CD4-positive, alpha-beta T cell (primary cell): ENCODE measurements around the gene ASB6. TPM values are rescaled to one million over a fixed set of nuclear protein-coding genes. Genes with fewer than 3 reads are reported as not detected.

Experiments used
- ATAC-seq: fragments of 200-7000 bp; cut with Tn5 transposase; one replicate; pipeline ENCODE4 v1.10.0; 2022; ENCODE audit warnings: mild to moderate bottlenecking; ENCODE audit not compliant: poor library complexity
- CTCF ChIA-PET: fragments of 350-600 bp; sonication (Branson Sonifier 250); formaldehyde crosslinking; loops from one replicate; lab custom pipeline; 2021; ENCODE audit warnings: antibody characterized with exemption, inconsistent platforms; lab: Charles Lee
- POLR2A ChIA-PET: fragments of 350-600 bp; sonication (Branson Sonifier 250); formaldehyde crosslinking; loops from one replicate; lab custom pipeline; 2021; ENCODE audit warnings: antibody characterized with exemption, inconsistent platforms; lab: Charles Lee
- DNase-seq, 14 experiments: peaks; one replicate each; pipeline ENCODE4 v3.0.0-alpha.2; 2013 to 2020; ENCODE audit warnings: mixed read lengths in 2 of 14
- H3K27ac ChIP-seq, 2 donors: one replicate each; pipeline versions ENCODE4 v1.5.1 to v1.7.0; 2013; ENCODE audit warnings: low read length in 2 of 2, low read depth in 1 of 2, mild to moderate bottlenecking in 1 of 2
- H3K27me3 ChIP-seq, 2 experiments: 1 replicate in 1 of 2; 2 replicates in 1 of 2; pipeline versions ENCODE4 v1.6.1 to v1.7.0; 2013; ENCODE audit warnings: low read length in 2 of 2, control low read depth in 1 of 2, mild to moderate bottlenecking in 1 of 2, moderate library complexity in 1 of 2; ENCODE audit not compliant: insufficient read depth in 2 of 2, control insufficient read depth in 1 of 2
- H3K36me3 ChIP-seq: one replicate; pipeline ENCODE4 v1.6.1; 2013; ENCODE audit warnings: low read length, control low read depth; ENCODE audit not compliant: insufficient read depth
- H3K4me1 ChIP-seq: one replicate; pipeline ENCODE4 v1.6.1; 2013; ENCODE audit warnings: low read length, control low read depth; ENCODE audit not compliant: insufficient read depth
- H3K4me3 ChIP-seq: one replicate; pipeline ENCODE4 v1.5.1; 2013; ENCODE audit warnings: mild to moderate bottlenecking, low read length, moderate library complexity
- H3K9me3 ChIP-seq, 2 experiments: 1 replicate in 1 of 2; 2 replicates in 1 of 2; pipeline versions ENCODE4 v1.6.1 to v1.7.0; 2013; ENCODE audit warnings: low read length in 2 of 2, mild to moderate bottlenecking in 2 of 2, control low read depth in 1 of 2, moderate library complexity in 1 of 2; ENCODE audit not compliant: control insufficient read depth in 1 of 2, insufficient read depth in 1 of 2
- H3K27ac Mint-ChIP-seq: one replicate; pipeline ENCODE4 v1.8.0; 2020; ENCODE audit warnings: mixed read lengths
- H3K27me3 Mint-ChIP-seq: one replicate; pipeline ENCODE4 v1.8.0; 2021; ENCODE audit warnings: mixed read lengths
- H3K36me3 Mint-ChIP-seq: one replicate; pipeline ENCODE4 v1.8.0; 2021; ENCODE audit warnings: low read depth, mixed read lengths
- H3K4me1 Mint-ChIP-seq: one replicate; pipeline ENCODE4 v1.8.0; 2021; ENCODE audit warnings: low read depth, mixed read lengths
- H3K4me3 Mint-ChIP-seq: one replicate; pipeline ENCODE4 v1.8.0; 2020; ENCODE audit warnings: mild to moderate bottlenecking, mixed read lengths
- H3K9me3 Mint-ChIP-seq: one replicate; pipeline ENCODE4 v1.8.0; 2020; ENCODE audit warnings: mixed read lengths
- intact Hi-C, 2 experiments: fragments of 100-400 bp; cut with DNase I in 1 of 2; cut with micrococcal nuclease in 1 of 2; formaldehyde crosslinking; loops; one replicate each; pipeline versions ENCODE4 v1.15.1 to v1.9.0; 2023 to 2025; cut with DNase I, micrococcal nuclease
- polyA plus RNA-seq, 2 donors: library from polyadenylated mRNA; unstranded; fragments of 120-200 nt; gene quantifications; one replicate each; pipeline ENCODE4 v1.2.1, GENCODE V29; 2013
- total RNA-seq, 174 experiments: library from RNA in 2 of 174; stranded (reverse) in 2 of 174; gene quantifications; one replicate each; pipeline ENCODE4 v1.2.3 and lab custom pipeline; 2021 to 2026
- TF ChIP-seq, protein P1 (sequence below): fragments of 200-600 bp; IDR thresholded peaks from one replicate; pipeline ENCODE4 v1.8.0; 2022; ENCODE audit warnings: antibody characterized with exemption, mild to moderate bottlenecking

The ASB6 gene
- 10 to 100 TPM; 28.5 to 29.3 TPM for total RNA-seq
- polyA plus RNA-seq (2013, experiment 1 of 2) = 22.5 TPM
- 24.4 TPM for polyA plus RNA-seq (2013, experiment 2 of 2)
- 35.9 to 75.5 (median 49.5) reads per million in 172 experiments for total RNA-seq (lab: John Stamatoyannopoulos, UW)

- Histone ChIP-seq H3K27me3 (no peaks in the 10 kb centered on the region), H3K27ac (peak within 1 kb of the TSS; percentile 66 to 74), H3K4me3 (peak within 1 kb of the TSS; percentile 98), H3K9me3 (peaks cover 0 to 3% of the 10 kb centered on the region in 2 experiments), H3K36me3 (peaks cover 29% of the 10 kb centered on the region), H3K4me1 (peaks cover 35% of the 10 kb centered on the region)
- H3K9me3 Mint-ChIP-seq = no peaks in the 10 kb centered on the region
- peak within 1 kb of the TSS; percentile 87 for H3K4me3 Mint-ChIP-seq
- no peaks in the 10 kb centered on the region for H3K27me3 Mint-ChIP-seq
- TF ChIP-seq, protein P1, sequence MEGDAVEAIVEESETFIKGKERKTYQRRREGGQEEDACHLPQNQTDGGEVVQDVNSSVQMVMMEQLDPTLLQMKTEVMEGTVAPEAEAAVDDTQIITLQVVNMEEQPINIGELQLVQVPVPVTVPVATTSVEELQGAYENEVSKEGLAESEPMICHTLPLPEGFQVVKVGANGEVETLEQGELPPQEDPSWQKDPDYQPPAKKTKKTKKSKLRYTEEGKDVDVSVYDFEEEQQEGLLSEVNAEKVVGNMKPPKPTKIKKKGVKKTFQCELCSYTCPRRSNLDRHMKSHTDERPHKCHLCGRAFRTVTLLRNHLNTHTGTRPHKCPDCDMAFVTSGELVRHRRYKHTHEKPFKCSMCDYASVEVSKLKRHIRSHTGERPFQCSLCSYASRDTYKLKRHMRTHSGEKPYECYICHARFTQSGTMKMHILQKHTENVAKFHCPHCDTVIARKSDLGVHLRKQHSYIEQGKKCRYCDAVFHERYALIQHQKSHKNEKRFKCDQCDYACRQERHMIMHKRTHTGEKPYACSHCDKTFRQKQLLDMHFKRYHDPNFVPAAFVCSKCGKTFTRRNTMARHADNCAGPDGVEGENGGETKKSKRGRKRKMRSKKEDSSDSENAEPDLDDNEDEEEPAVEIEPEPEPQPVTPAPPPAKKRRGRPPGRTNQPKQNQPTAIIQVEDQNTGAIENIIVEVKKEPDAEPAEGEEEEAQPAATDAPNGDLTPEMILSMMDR = peak; percentile 100
- intact Hi-C loops = loop anchor here (1.0 to 10.0 kb wide), 5 partner anchors 16 to 1707 kb away; partner anchors contain the start of genes NTMT1 (in 2 of the 2), DPM2 (in 1 of the 2), PIP5KL1 (in 1 of the 2) and TOR1B (in 1 of the 2)
- ATAC-seq (peak; percentile 71), DNase-seq (peak; percentile 78 to 94 (median 89))
- peaks cover 27% of the 10 kb centered on the region for H3K36me3 Mint-ChIP-seq
- H3K27ac Mint-ChIP-seq = peak within 1 kb of the TSS; percentile 85
- H3K4me1 Mint-ChIP-seq = peaks cover 11% of the 10 kb centered on the region
- ChIA-PET POLR2A (interaction anchor here (6.5 kb wide), 1 partner anchor 16 kb away, joined by 40 read pairs; the partner anchor contains the start of gene NTMT1), CTCF (interaction anchor here (0.7 to 1.9 kb wide), 2 partner anchors 17 to 499 kb away, joined by 3 to 15 read pairs; partner anchors contain the start of gene NTMT1)
These were observed at the start of gene ASB6 for GRCh38 chr9:129641750-129642585. ASB6 (minus strand) TSS chr9:129642151; CDS start chr9:129641999, 152 bp downstream.

GRCh38 chr9:129688285-129689043, 46.5 kb upstream of the ASB6 start:
- DNase-seq (no peak), ATAC-seq (no peak)
- no peaks in the 10 kb centered on the region for H3K4me1 ChIP-seq
- H3K9me3 ChIP-seq = no peaks in the 10 kb centered on the region
- Mint-ChIP-seq H3K4me3 (no peak overlapping the region), H3K36me3 (no peaks in the 10 kb centered on the region), H3K9me3 (no peaks in the 10 kb centered on the region), H3K27me3 (no peaks in the 10 kb centered on the region), H3K4me1 (no peaks in the 10 kb centered on the region), H3K27ac (no peak overlapping the region)
- no peak overlapping the region for H3K4me3 ChIP-seq
- no peaks in the 10 kb centered on the region for H3K36me3 ChIP-seq
- TF ChIP-seq, protein P1 = no peak
- no peaks in the 10 kb centered on the region for H3K27me3 ChIP-seq
- intact Hi-C loops = no loop called here
- ChIA-PET CTCF (no interaction called here), POLR2A (no interaction called here)
- H3K27ac ChIP-seq = no peak overlapping the region

DNA sequence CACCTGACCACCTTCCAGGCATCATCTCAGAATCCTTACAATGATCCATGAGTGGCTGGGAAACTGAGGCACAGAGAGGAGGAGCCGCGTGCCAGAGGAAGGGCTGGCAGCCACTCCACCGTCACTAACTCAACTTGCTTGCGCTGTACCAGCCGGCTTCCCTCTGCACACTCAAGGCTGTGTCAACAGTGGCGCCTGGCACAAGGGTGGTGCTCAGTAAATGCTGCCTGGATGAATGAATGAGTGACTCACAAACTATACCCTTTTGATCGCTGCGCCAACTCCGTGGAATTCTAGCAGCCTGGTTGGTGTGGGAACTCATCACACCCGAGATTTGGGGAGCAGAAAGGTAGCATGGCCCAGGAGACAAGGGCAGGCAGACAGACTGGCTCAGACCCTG, 45.4 kb upstream of the ASB6 start:
- ATAC-seq = no peak
- no peak overlapping the region for H3K27ac Mint-ChIP-seq
- POLR2A ChIA-PET = no interaction called here
- no peak for DNase-seq
- no peaks in the 10 kb centered on the region for H3K4me1 Mint-ChIP-seq
- no peak overlapping the region for H3K4me3 Mint-ChIP-seq
- no peaks in the 10 kb centered on the region for H3K4me1 ChIP-seq
- no peaks in the 10 kb centered on the region for H3K9me3 Mint-ChIP-seq
- no peaks in the 10 kb centered on the region for H3K36me3 ChIP-seq
- TF ChIP-seq, protein P1 = no peak
- H3K27ac ChIP-seq = no peak overlapping the region
- CTCF ChIA-PET = no interaction called here
- H3K4me3 ChIP-seq = no peak overlapping the region
- H3K36me3 Mint-ChIP-seq = no peaks in the 10 kb centered on the region
- H3K27me3 ChIP-seq = peaks cover 0 to 1% of the 10 kb centered on the region in 2 experiments
- no peaks in the 10 kb centered on the region for H3K9me3 ChIP-seq
- H3K27me3 Mint-ChIP-seq = no peaks in the 10 kb centered on the region
- intact Hi-C loops = no loop called here
